GM12872 (cell line): ENCODE results near the gene FANCC.

ENCODE experiments used
- CTCF ChIP-seq: IDR thresholded peaks from 3 replicates; pipeline ENCODE4 v1.5.1; 2011; ENCODE audit warnings: low read depth, mild to moderate bottlenecking, low read length, moderate library complexity; ENCODE audit not compliant: insufficient read depth

Gene FANCC

GRCh38 chr9:95077766-95078370, 239.6 kb downstream of the FANCC start:
- no peak for TF ChIP-seq CTCF

- no peak for TF ChIP-seq CTCF
Measured at GRCh38 chr9:95077053-95077765, 240.3 kb downstream of the FANCC start.

- TF ChIP-seq CTCF: no peak
Measured at GRCh38 chr9:95076696-95077052, 240.8 kb downstream of the FANCC start.

- no peak for TF ChIP-seq CTCF
Measured at GRCh38 chr9:95075700-95076099, 241.8 kb downstream of the FANCC start.

GRCh38 chr9:95074632-95075031, 242.9 kb downstream of the FANCC start:
- TF ChIP-seq CTCF: no peak

GRCh38 chr9:95073918-95074317, 243.6 kb downstream of the FANCC start:
- no peak for TF ChIP-seq CTCF

- 0 out of 3 replicates have a peak, but pooled peaks have one; percentile 8 for TF ChIP-seq CTCF
Measured at GRCh38 chr9:95073042-95073607, 244.4 kb downstream of the FANCC start.
